Parathyroid adenoma (tissue), 2 donors: ENCODE data around the gene CDH4.

Experiments used
- H2AFZ ChIP-seq: fragments of 300-600 bp; sonication (generic); one replicate; pipeline ENCODE4 v1.7.0; 2017; ENCODE audit warnings: antibody characterized with exemption, mild to moderate bottlenecking
- H3K27ac ChIP-seq: fragments of 300-600 bp; sonication (generic); one replicate; pipeline ENCODE4 v1.7.0; 2017
- H3K27me3 ChIP-seq: fragments of 300-600 bp; sonication (generic); one replicate; pipeline ENCODE4 v1.7.0; 2017; ENCODE audit warnings: low read length; ENCODE audit not compliant: control insufficient read depth, insufficient read depth
- H3K36me3 ChIP-seq: fragments of 300-600 bp; sonication (generic); one replicate; pipeline ENCODE4 v1.7.0; 2017; ENCODE audit warnings: low read length; ENCODE audit not compliant: control insufficient read depth, insufficient read depth
- H3K4me1 ChIP-seq: fragments of 300-600 bp; sonication (generic); one replicate; pipeline ENCODE4 v1.7.0; 2017; ENCODE audit warnings: control low read depth
- H3K4me2 ChIP-seq: fragments of 300-600 bp; sonication (generic); one replicate; pipeline ENCODE4 v1.7.0; 2017; ENCODE audit warnings: low read length
- H3K4me3 ChIP-seq: fragments of 300-600 bp; sonication (generic); one replicate; pipeline ENCODE4 v1.7.0; 2017; ENCODE audit warnings: low read depth, low read length
- H3K79me2 ChIP-seq: fragments of 300-600 bp; sonication (generic); one replicate; pipeline ENCODE4 v1.7.0; 2017; ENCODE audit warnings: control low read depth
- H3K9ac ChIP-seq: fragments of 300-600 bp; sonication (generic); one replicate; pipeline ENCODE4 v1.7.0; 2017; ENCODE audit warnings: mild to moderate bottlenecking
- H3K9me3 ChIP-seq: fragments of 300-600 bp; sonication (generic); one replicate; pipeline ENCODE4 v1.7.0; 2017; ENCODE audit warnings: low read length; ENCODE audit not compliant: control insufficient read depth
- CTCF ChIP-seq: fragments of 300-600 bp; sonication (generic); IDR thresholded peaks from one replicate; pipeline ENCODE4 v1.7.0; 2017; ENCODE audit warnings: antibody characterized with exemption, mild to moderate bottlenecking
- donor health status: primary hyperparathyroidism.

Gene CDH4

GRCh38 chr20:61773926-61774587 lies 522.0 kb downstream of the CDH4 start:
- Histone ChIP-seq H3K27ac (no peak overlapping the region), H3K27me3 (no peaks in the 10 kb centered on the region), H3K9me3 (no peaks in the 10 kb centered on the region), H3K4me1 (no peaks in the 10 kb centered on the region), H3K9ac (no peak overlapping the region), H3K4me3 (no peak overlapping the region), H3K36me3 (no peaks in the 10 kb centered on the region), H3K79me2 (no peaks in the 10 kb centered on the region), H2AFZ (no peak overlapping the region), H3K4me2 (no peak overlapping the region)
- TF ChIP-seq CTCF, result no peak

- H3K9ac ChIP-seq, result no peak overlapping the region
- H3K27ac ChIP-seq, result no peak overlapping the region
- H3K4me2 ChIP-seq, result no peak overlapping the region
- H3K79me2 ChIP-seq, result no peaks in the 10 kb centered on the region
- H3K36me3 ChIP-seq, result no peaks in the 10 kb centered on the region
- H3K9me3 ChIP-seq, result no peaks in the 10 kb centered on the region
- H3K27me3 ChIP-seq, result no peaks in the 10 kb centered on the region
- no peak overlapping the region for H3K4me3 ChIP-seq
- no peaks in the 10 kb centered on the region for H3K4me1 ChIP-seq
- TF ChIP-seq CTCF, result no peak
- no peak overlapping the region for H2AFZ ChIP-seq
These were observed 523.4 kb downstream of the CDH4 start for GRCh38 chr20:61775423-61775822.

- no peak overlapping the region for H3K4me2 ChIP-seq
- no peak for TF ChIP-seq CTCF
- H3K27me3 ChIP-seq, result no peaks in the 10 kb centered on the region
- H3K9ac ChIP-seq, result no peak overlapping the region
- H3K4me3 ChIP-seq, result no peak overlapping the region
- no peaks in the 10 kb centered on the region for H3K4me1 ChIP-seq
- H3K36me3 ChIP-seq, result no peaks in the 10 kb centered on the region
- H3K27ac ChIP-seq, result no peak overlapping the region
- no peak overlapping the region for H2AFZ ChIP-seq
- no peaks in the 10 kb centered on the region for H3K9me3 ChIP-seq
- no peaks in the 10 kb centered on the region for H3K79me2 ChIP-seq
These were observed 524.5 kb downstream of the CDH4 start for GRCh38 chr20:61776491-61777075.

- Histone ChIP-seq H3K4me2 (no peak overlapping the region), H3K27ac (no peak overlapping the region), H3K4me1 (no peaks in the 10 kb centered on the region), H3K36me3 (no peaks in the 10 kb centered on the region), H3K79me2 (no peaks in the 10 kb centered on the region), H2AFZ (no peak overlapping the region), H3K9ac (no peak overlapping the region), H3K9me3 (no peaks in the 10 kb centered on the region), H3K27me3 (no peaks in the 10 kb centered on the region), H3K4me3 (no peak overlapping the region)
- TF ChIP-seq CTCF, result no peak
These were observed 525.9 kb downstream of the CDH4 start for GRCh38 chr20:61777773-61778494.
